HEK293 (cell line): ENCODE results near the gene ZBTB44.

Source experiments
- CTCF ChIA-PET: fragments of 350-600 bp; formaldehyde crosslinking; extraction: SDS; loops from one replicate; lab custom pipeline; 2021; ENCODE audit warnings: antibody characterized with exemption; lab: Yijun Ruan, JAX
- POLR2A ChIA-PET: fragments of 300-600 bp; formaldehyde crosslinking; extraction: SDS; loops from one replicate; lab custom pipeline; 2020; ENCODE audit warnings: antibody characterized with exemption, inconsistent platforms; lab: Yijun Ruan, JAX
- H3K27ac ChIP-seq: fragments of 200-500 bp; sonication (Bioruptor generic); 2 replicates; pipeline ENCODE4 v1.5.1; 2014; ENCODE audit warnings: low read depth, low read length, control low read depth, inconsistent platforms; ENCODE audit errors: extremely low read depth
- H3K36me3 ChIP-seq, 2 experiments: fragments of 200-500 bp in 1 of 2; sonication (Bioruptor generic) in 1 of 2; 1 replicate in 1 of 2; 2 replicates in 1 of 2; pipeline ENCODE4 v1.5.1; 2014 to 2017; ENCODE audit warnings: inconsistent platforms in 2 of 2, low read length in 2 of 2; ENCODE audit not compliant: control insufficient read depth in 2 of 2, insufficient read depth in 1 of 2
- H3K4me1 ChIP-seq: fragments of 200-500 bp; sonication (Bioruptor generic); 2 replicates; pipeline ENCODE4 v1.5.1; 2014; ENCODE audit warnings: mild to moderate bottlenecking, low read length, inconsistent platforms; ENCODE audit not compliant: control insufficient read depth, insufficient read depth
- H3K4me3 ChIP-seq: 2 replicates; pipeline ENCODE4 v1.5.1; 2011; ENCODE audit warnings: low read depth, mild to moderate bottlenecking, control low read depth, low read length, moderate library complexity
- H3K9me3 ChIP-seq: fragments of 200-500 bp; sonication (Bioruptor generic); 2 replicates; pipeline ENCODE4 v1.5.1; 2014; ENCODE audit warnings: low read depth, low read length, inconsistent platforms; ENCODE audit not compliant: control insufficient read depth, insufficient read depth
- EGR2 ChIP-seq: fragments of 450-650 bp; formaldehyde crosslinking; IDR thresholded peaks from 2 replicates; pipeline ENCODE4 v1.5.1; 2016; ENCODE audit warnings: low read depth, missing biosample characterization, missing genetic modification characterization
- HOXA7 ChIP-seq: sonication (generic); formaldehyde crosslinking; IDR thresholded peaks from 2 replicates; pipeline ENCODE4 v1.8.1; 2022; ENCODE audit warnings: missing genetic modification reagents, borderline replicate concordance
- KLF9 ChIP-seq: fragments of 450-650 bp; formaldehyde crosslinking; IDR thresholded peaks from 2 replicates; pipeline ENCODE4 v1.5.1; 2016; ENCODE audit warnings: missing biosample characterization, missing genetic modification characterization, low read depth
- MYNN ChIP-seq: fragments of 450-650 bp; formaldehyde crosslinking; IDR thresholded peaks from 2 replicates; pipeline ENCODE4 v1.5.1; 2016; ENCODE audit warnings: missing biosample characterization, missing genetic modification characterization, borderline replicate concordance
- REPIN1 ChIP-seq: fragments of 450-650 bp; formaldehyde crosslinking; IDR thresholded peaks from 2 replicates; pipeline ENCODE4 v1.5.1; 2017; ENCODE audit warnings: missing biosample characterization, missing genetic modification characterization, low read depth
- YY2 ChIP-seq: fragments of 450-650 bp; formaldehyde crosslinking; IDR thresholded peaks from 2 replicates; pipeline ENCODE4 v1.5.1; 2016; ENCODE audit warnings: missing biosample characterization, missing genetic modification characterization
- ZBTB48 ChIP-seq: fragments of 450-650 bp; formaldehyde crosslinking; IDR thresholded peaks from 2 replicates; pipeline ENCODE4 v1.5.1; 2016; ENCODE audit warnings: missing biosample characterization, missing genetic modification characterization
- ZNF112 ChIP-seq: fragments of 450-650 bp; formaldehyde crosslinking; IDR thresholded peaks from 2 replicates; pipeline ENCODE4 v1.5.0; 2017; ENCODE audit warnings: missing biosample characterization, missing genetic modification characterization
- ZNF121 ChIP-seq: fragments of 450-650 bp; formaldehyde crosslinking; IDR thresholded peaks from 2 replicates; pipeline ENCODE4 v1.5.1; 2016; ENCODE audit warnings: missing biosample characterization, missing genetic modification characterization
- ZNF146 ChIP-seq: fragments of 450-650 bp; formaldehyde crosslinking; IDR thresholded peaks from 2 replicates; pipeline ENCODE4 v1.5.1; 2016; ENCODE audit warnings: missing biosample characterization, missing genetic modification characterization
- ZNF214 ChIP-seq: fragments of 450-650 bp; formaldehyde crosslinking; IDR thresholded peaks from 2 replicates; pipeline ENCODE4 v1.5.1; 2017; ENCODE audit warnings: missing biosample characterization, mild to moderate bottlenecking, missing genetic modification characterization, borderline replicate concordance
- ZNF24 ChIP-seq: fragments of 450-650 bp; formaldehyde crosslinking; IDR thresholded peaks from 2 replicates; pipeline ENCODE4 v1.5.1; 2016; ENCODE audit warnings: missing biosample characterization, missing genetic modification characterization
- ZNF350 ChIP-seq: fragments of 450-650 bp; formaldehyde crosslinking; IDR thresholded peaks from 2 replicates; pipeline ENCODE4 v1.5.0; 2017; ENCODE audit warnings: missing biosample characterization, mild to moderate bottlenecking, missing genetic modification characterization
- ZNF366 ChIP-seq: fragments of 450-650 bp; formaldehyde crosslinking; conservative IDR thresholded peaks from 2 replicates; pipeline ENCODE4 v1.5.1; 2016; ENCODE audit warnings: missing biosample characterization, missing genetic modification characterization
- ZNF37A ChIP-seq: fragments of 450-650 bp; IDR thresholded peaks from 2 replicates; pipeline ENCODE4 v1.5.1; 2018; ENCODE audit warnings: missing biosample characterization, missing genetic modification characterization
- ZNF391 ChIP-seq: fragments of 450-650 bp; formaldehyde crosslinking; IDR thresholded peaks from 2 replicates; pipeline ENCODE4 v1.5.1; 2016; ENCODE audit warnings: low read depth, missing biosample characterization, missing genetic modification characterization, borderline replicate concordance
- ZNF585B ChIP-seq: fragments of 450-650 bp; formaldehyde crosslinking; IDR thresholded peaks from 2 replicates; pipeline ENCODE4 v1.5.1; 2016; ENCODE audit warnings: missing biosample characterization, missing genetic modification characterization
- ZNF626 ChIP-seq: fragments of 450-650 bp; sonication (Bioruptor Pico); formaldehyde crosslinking; IDR thresholded peaks from 2 replicates; pipeline ENCODE4 v1.5.1; 2018; ENCODE audit warnings: missing biosample characterization, missing genetic modification characterization, inconsistent platforms
- ZNF660 ChIP-seq: fragments of 450-650 bp; IDR thresholded peaks from 2 replicates; pipeline ENCODE4 v1.5.1; 2018; ENCODE audit warnings: missing biosample characterization, mild to moderate bottlenecking, missing genetic modification characterization
- ZNF670 ChIP-seq: fragments of 450-650 bp; formaldehyde crosslinking; IDR thresholded peaks from 2 replicates; pipeline ENCODE4 v1.5.1; 2016; ENCODE audit warnings: missing biosample characterization, missing genetic modification characterization, low read depth
- ZNF776 ChIP-seq: fragments of 450-650 bp; formaldehyde crosslinking; IDR thresholded peaks from 2 replicates; pipeline ENCODE4 v1.5.0; 2017; ENCODE audit warnings: missing biosample characterization, missing genetic modification characterization, borderline replicate concordance
- TF ChIP-seq, protein P1 (sequence below): fragments of 450-650 bp; formaldehyde crosslinking; IDR thresholded peaks from 2 replicates; pipeline ENCODE4 v1.5.1; 2016; ENCODE audit warnings: missing biosample characterization, missing genetic modification characterization, borderline replicate concordance
- TF ChIP-seq, protein P2 (sequence below): fragments of 450-650 bp; formaldehyde crosslinking; IDR thresholded peaks from 2 replicates; pipeline ENCODE4 v1.5.1; 2016; ENCODE audit warnings: missing biosample characterization, missing genetic modification characterization
- TF ChIP-seq, protein P3 (sequence below): fragments of 450-650 bp; formaldehyde crosslinking; IDR thresholded peaks from 2 replicates; pipeline ENCODE4 v1.5.1; 2016; ENCODE audit warnings: missing biosample characterization, missing genetic modification characterization
- TF ChIP-seq, protein P4 (sequence below): IDR thresholded peaks from 2 replicates; pipeline ENCODE4 v1.6.1; 2011; ENCODE audit warnings: mild to moderate bottlenecking, low read depth, low read length, borderline replicate concordance
- TF ChIP-seq, protein P5 (sequence below): fragments of 450-650 bp; formaldehyde crosslinking; IDR thresholded peaks from 2 replicates; pipeline ENCODE4 v1.5.1; 2017; ENCODE audit warnings: missing biosample characterization, missing genetic modification characterization
- TF ChIP-seq, protein P6 (sequence below): fragments of 450-650 bp; formaldehyde crosslinking; IDR thresholded peaks from 2 replicates; pipeline ENCODE4 v1.5.1; 2016; ENCODE audit warnings: missing biosample characterization, missing genetic modification characterization
- TF ChIP-seq, protein P7 (sequence below): fragments of 450-650 bp; formaldehyde crosslinking; IDR thresholded peaks from 2 replicates; pipeline ENCODE4 v1.5.1; 2016; ENCODE audit warnings: missing biosample characterization, missing genetic modification characterization, low read depth

ZBTB44 gene

DNA sequence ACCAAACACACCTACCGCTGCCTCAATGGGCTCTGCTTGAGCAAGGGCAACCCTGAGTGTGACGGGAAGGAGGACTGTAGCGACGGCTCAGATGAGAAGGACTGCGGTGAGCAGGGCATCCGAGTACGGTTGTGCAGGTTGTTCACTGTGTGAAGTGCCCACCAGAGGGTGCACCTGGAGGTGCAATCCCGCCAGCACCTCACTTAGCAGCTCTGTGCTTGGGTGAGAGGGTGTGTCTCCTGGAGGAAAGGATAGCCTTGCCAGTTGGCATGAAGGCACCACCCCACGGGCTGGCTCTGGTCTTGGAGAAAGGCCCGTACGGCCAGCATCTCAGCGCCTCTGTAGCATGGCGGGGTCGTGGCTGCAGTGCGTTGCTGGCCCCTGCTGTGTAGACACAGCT, 115.8 kb downstream of the ZBTB44 start (continued):
- TF ChIP-seq, protein P1, sequence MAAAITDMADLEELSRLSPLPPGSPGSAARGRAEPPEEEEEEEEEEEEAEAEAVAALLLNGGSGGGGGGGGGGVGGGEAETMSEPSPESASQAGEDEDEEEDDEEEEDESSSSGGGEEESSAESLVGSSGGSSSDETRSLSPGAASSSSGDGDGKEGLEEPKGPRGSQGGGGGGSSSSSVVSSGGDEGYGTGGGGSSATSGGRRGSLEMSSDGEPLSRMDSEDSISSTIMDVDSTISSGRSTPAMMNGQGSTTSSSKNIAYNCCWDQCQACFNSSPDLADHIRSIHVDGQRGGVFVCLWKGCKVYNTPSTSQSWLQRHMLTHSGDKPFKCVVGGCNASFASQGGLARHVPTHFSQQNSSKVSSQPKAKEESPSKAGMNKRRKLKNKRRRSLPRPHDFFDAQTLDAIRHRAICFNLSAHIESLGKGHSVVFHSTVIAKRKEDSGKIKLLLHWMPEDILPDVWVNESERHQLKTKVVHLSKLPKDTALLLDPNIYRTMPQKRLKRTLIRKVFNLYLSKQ: no peak
- TF ChIP-seq ZNF350 (tag by site-specific recombination) (no peak), ZBTB48 (tag by site-specific recombination) (no peak), ZNF112 (tag by site-specific recombination) (no peak), ZNF391 (tag by site-specific recombination) (no peak), ZNF776 (tag by site-specific recombination) (no peak), HOXA7 (CRISPR knock-in tag) (no peak), YY2 (no peak), ZNF121 (tag by site-specific recombination) (no peak)
- TF ChIP-seq, protein P2, sequence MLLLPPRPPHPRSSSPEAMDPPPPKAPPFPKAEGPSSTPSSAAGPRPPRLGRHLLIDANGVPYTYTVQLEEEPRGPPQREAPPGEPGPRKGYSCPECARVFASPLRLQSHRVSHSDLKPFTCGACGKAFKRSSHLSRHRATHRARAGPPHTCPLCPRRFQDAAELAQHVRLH: no peak
- TF ChIP-seq, protein P3, sequence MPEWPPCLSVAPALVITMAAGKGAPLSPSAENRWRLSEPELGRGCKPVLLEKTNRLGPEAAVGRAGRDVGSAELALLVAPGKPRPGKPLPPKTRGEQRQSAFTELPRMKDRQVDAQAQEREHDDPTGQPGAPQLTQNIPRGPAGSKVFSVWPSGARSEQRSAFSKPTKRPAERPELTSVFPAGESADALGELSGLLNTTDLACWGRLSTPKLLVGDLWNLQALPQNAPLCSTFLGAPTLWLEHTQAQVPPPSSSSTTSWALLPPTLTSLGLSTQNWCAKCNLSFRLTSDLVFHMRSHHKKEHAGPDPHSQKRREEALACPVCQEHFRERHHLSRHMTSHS (tag by site-specific recombination): no peak

DNA sequence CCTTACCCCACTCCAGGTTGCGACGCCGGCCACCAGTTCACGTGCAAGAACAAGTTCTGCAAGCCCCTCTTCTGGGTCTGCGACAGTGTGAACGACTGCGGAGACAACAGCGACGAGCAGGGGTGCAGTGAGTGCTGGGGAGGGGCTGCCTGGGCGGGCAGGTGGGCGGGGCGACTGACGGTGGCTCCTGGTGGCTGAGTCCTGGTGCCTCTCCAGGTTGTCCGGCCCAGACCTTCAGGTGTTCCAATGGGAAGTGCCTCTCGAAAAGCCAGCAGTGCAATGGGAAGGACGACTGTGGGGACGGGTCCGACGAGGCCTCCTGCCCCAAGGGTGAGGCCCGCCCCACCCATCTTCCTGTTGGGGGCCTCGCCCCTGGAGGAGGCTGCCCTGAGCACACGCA, 116.4 kb downstream of the ZBTB44 start:
- Histone ChIP-seq H3K4me1 (no peaks in the 10 kb centered on the region), H3K4me3 (no peak overlapping the region), H3K36me3 (no peaks in the 10 kb centered on the region), H3K27ac (no peak overlapping the region), H3K9me3 (no peaks in the 10 kb centered on the region)
- ChIA-PET POLR2A (no interaction called here), CTCF (interaction anchor here (0.6 kb wide), 1 partner anchor 184 kb away, joined by 3 read pairs; no protein-coding TSS in a partner anchor)
- no peak for TF ChIP-seq ZNF37A
- TF ChIP-seq ZNF660 (tag by site-specific recombination): no peak
- no peak for TF ChIP-seq ZNF626 (tag by site-specific recombination)
- TF ChIP-seq, protein P4, sequence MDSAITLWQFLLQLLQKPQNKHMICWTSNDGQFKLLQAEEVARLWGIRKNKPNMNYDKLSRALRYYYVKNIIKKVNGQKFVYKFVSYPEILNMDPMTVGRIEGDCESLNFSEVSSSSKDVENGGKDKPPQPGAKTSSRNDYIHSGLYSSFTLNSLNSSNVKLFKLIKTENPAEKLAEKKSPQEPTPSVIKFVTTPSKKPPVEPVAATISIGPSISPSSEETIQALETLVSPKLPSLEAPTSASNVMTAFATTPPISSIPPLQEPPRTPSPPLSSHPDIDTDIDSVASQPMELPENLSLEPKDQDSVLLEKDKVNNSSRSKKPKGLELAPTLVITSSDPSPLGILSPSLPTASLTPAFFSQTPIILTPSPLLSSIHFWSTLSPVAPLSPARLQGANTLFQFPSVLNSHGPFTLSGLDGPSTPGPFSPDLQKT: no peak
- no peak for TF ChIP-seq ZNF585B (tag by site-specific recombination)
- no peak for TF ChIP-seq ZNF670 (tag by site-specific recombination)
- TF ChIP-seq, protein P5, sequence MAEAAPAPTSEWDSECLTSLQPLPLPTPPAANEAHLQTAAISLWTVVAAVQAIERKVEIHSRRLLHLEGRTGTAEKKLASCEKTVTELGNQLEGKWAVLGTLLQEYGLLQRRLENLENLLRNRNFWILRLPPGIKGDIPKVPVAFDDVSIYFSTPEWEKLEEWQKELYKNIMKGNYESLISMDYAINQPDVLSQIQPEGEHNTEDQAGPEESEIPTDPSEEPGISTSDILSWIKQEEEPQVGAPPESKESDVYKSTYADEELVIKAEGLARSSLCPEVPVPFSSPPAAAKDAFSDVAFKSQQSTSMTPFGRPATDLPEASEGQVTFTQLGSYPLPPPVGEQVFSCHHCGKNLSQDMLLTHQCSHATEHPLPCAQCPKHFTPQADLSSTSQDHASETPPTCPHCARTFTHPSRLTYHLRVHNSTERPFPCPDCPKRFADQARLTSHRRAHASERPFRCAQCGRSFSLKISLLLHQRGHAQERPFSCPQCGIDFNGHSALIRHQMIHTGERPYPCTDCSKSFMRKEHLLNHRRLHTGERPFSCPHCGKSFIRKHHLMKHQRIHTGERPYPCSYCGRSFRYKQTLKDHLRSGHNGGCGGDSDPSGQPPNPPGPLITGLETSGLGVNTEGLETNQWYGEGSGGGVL (tag by site-specific recombination): no peak
- TF ChIP-seq MYNN (tag by site-specific recombination): no peak
- TF ChIP-seq ZNF214 (tag by site-specific recombination): no peak
- TF ChIP-seq, protein P6, sequence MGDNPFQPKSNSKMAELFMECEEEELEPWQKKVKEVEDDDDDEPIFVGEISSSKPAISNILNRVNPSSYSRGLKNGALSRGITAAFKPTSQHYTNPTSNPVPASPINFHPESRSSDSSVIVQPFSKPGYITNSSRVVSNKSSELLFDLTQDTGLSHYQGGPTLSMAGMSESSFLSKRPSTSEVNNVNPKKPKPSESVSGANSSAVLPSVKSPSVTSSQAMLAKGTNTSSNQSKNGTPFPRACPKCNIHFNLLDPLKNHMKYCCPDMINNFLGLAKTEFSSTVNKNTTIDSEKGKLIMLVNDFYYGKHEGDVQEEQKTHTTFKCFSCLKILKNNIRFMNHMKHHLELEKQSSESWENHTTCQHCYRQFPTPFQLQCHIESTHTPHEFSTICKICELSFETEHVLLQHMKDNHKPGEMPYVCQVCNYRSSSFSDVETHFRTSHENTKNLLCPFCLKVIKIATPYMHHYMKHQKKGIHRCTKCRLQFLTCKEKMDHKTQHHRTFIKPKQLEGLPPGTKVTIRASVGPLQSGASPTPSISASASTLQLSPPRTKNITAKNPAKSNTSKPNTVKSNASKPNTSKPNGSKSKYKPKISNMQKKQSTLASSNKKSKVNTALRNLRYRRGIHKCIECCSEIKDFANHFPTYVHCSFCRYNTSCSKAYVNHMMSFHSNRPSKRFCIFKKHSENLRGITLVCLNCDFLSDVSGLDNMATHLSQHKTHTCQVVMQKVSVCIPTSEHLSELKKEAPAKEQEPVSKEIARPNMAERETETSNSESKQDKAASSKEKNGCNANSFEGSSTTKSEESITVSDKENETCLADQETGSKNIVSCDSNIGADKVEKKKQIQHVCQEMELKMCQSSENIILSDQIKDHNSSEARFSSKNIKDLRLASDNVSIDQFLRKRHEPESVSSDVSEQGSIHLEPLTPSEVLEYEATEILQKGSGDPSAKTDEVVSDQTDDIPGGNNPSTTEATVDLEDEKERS (tag by site-specific recombination): no peak
- TF ChIP-seq ZNF146 (tag by site-specific recombination): no peak
- no peak for TF ChIP-seq KLF9
- no peak for TF ChIP-seq ZNF366
- TF ChIP-seq EGR2: no peak
- TF ChIP-seq REPIN1 (tag by site-specific recombination): no peak
- TF ChIP-seq, protein P7, sequence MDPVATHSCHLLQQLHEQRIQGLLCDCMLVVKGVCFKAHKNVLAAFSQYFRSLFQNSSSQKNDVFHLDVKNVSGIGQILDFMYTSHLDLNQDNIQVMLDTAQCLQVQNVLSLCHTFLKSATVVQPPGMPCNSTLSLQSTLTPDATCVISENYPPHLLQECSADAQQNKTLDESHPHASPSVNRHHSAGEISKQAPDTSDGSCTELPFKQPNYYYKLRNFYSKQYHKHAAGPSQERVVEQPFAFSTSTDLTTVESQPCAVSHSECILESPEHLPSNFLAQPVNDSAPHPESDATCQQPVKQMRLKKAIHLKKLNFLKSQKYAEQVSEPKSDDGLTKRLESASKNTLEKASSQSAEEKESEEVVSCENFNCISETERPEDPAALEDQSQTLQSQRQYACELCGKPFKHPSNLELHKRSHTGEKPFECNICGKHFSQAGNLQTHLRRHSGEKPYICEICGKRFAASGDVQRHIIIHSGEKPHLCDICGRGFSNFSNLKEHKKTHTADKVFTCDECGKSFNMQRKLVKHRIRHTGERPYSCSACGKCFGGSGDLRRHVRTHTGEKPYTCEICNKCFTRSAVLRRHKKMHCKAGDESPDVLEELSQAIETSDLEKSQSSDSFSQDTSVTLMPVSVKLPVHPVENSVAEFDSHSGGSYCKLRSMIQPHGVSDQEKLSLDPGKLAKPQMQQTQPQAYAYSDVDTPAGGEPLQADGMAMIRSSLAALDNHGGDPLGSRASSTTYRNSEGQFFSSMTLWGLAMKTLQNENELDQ: no peak
- no peak for TF ChIP-seq ZNF24 (tag by site-specific recombination)
